Measurements from ENCODE around the gene NPS.

Gene NPS, protein sequence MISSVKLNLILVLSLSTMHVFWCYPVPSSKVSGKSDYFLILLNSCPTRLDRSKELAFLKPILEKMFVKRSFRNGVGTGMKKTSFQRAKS

DNA sequence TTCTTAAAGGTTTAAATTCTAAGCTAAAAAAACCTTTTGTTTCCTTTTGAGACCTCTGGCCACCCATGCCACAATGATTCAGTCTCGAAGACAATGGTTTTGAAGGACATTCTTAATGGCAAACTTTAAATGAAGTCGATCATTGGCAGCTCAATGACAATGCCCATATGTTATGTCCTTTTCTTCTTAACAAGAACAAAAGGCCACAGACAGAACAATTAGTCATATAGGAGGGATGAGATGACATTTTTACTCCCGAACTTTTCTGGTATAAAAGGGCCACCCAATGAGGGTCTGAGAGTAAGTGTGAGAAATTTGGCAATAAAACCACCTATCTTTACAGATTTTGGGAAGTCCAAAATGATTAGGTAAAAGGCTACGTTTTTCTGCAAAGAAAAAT lies at the start of gene NPS:
TSS of gene NPS (plus strand) at position 301 of the 400 bp plus-strand sequence. CDS start at position 361, 60 bp downstream.
- no peak for DNase-seq

DNA sequence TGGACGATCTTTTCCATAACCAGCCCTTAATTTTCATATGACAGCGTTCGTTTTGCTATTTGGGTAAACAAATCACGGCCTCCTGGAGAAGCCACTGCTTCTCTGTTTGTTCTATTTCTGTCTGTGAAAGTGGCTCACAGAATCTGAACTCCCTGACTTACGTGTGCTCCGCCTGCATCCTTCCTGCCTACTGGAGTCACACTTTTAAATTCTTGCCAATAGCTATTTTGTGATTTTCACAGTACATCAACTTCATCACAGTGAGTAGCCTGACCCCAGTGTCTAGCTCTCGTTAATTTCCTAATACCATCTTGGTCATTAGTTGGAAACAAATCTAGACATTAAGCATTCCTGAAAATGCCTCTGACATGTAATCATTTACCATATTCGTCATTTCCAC lies 49.0 kb upstream of the NPS start:
- DNase-seq = no peak

DNA sequence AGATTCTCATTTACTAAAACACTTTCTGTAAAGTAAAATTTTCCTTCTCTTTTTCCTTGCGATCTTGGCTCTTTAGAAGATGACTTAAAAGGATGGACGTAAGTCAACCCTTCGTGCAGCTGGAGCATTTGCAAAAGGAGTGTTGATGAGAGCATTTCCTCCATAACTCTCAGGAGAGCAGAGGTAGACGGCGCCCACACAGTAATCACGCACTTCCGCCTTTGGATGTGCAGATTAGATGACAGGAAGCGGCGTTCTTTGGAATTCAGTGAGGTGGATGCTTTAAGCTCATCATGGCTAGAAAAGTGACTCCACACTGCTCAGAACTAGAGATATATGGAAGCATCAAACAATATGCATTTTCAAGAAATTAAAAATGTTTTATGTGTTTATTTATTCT lies 43.0 kb upstream of the NPS start:
- no peak for DNase-seq

DNA sequence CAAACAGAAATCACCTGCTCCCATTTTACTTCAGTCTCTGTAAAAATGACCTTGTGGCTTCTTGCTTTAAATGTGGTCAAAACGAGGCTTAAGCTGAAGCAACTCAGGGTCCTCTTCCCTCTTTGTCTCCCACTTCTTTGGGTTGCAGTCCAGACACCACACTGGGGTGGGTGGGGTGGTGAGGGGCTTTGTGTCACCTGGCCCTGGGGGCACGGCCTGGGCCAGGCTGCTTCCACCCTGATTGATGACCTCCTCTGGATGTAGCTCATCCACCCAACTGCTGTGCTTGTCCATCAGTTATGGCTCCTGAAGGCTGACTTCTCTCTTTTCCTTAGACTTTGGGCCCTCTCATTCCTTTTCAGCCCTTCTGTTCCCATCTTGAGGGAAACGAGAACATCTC lies 26.8 kb upstream of the NPS start:
- DNase-seq = no peak

DNA sequence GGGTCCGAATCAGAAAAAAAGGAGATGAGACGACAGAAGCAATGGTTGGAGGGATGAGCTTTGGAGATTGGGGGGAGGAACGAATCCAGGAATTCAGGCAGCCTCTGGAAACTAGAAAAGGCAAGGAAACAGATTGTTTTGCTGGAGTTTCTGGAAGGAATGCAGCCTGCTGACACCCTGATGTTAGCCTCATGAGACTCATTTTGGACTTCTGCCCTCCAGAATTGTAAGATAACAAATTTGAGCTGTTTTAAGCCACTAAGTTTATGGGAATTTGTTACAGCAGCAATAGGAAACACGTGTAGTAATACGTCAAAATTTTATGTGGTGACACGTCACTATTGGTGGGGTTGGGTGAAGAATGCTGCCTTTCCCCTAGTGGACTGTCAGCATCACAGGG lies 25.6 kb upstream of the NPS start:
- DNase-seq = no peak

DNA sequence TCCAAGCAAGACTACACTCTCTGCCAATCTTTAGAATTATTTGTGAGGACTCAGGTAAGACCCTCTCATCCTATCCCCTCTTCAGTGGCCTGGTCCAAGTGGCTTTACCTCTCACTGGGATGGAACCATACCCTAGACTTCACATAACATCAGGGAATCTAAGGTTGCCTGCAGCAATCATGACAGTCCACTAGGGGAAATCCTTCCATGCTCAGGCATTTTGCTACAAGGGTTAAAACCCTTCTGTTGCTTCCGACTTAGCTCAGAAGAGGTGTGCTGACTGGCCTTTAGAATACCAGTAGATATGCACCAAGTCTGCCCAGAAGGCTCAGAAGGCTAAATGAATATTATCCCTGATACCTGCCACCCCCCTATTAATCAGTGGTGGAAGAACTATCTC lies 24.9 kb upstream of the NPS start:
- no peak for DNase-seq

DNA sequence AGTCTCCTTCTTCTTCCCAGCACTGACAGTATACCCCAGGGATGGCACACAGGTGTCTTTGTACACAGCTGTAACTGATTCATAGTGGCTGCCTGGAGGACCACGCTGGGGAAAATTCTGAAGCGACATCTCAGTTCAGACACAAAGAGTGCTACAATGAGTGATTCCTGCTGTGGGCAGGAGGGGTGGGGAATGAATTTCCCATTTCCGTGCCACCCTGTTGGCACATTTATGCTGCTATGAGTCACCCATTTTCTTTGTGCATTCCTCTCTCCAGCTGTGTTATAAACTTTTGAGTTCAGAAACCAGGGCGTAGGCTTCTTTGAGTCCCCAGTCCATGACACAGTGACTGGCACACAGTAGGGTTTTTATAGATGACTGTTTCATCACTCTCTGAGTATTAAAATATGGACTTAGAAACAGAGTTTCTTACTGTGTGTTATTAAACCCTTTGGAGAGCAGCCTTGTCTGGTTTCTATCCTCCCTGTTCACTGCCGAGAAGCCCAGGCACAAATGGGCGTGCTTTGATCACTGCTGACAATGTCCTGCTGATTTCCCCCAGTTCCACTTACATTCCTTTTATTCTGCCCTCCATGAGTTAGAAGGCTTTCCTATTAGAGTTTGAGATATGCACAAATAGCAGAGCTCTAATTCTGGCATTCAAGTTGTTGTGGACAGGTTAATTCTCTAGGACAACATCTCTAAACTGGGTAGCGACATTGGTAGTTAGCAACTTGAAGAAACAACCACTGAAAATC lies 24.0 kb upstream of the NPS start:
- DNase-seq = no peak

DNA sequence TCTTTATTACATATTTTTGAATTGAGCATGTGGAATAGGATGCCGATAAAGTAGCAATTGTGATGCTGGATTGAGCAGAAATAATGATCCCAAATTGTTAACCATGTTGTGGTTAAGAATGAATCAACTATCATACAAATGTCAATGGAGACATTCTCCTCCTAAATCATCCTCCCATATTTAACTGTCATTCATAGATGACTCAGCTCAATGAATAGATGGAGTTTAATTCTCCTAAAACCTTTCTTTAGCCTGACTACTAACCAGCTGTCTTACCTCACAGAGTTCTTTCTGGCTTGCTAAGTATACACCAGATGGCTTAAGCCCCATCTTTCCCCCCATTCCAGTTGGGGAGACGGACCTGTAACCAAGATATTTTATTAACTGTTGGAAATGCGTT lies 23.4 kb upstream of the NPS start:
- no peak for DNase-seq

DNA sequence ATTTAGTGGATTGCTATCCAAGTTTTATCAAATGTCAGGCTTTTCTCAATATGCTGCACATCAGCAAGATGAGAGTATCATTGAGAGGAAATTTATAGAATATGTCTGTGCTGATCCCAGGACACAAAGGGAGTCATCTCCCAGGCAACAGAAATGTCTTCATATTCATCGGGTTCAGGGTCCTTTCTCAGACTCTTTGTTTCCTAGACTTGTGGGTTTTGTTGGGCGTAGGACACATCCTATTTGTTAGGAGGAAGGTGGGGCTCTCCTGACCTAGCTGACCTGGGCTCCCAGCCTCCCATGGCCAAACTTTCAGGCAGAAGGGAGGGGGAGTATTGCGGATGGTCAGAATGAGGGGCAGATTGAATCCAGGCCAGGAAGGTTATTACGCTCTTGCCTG lies 22.9 kb upstream of the NPS start:
- no peak for DNase-seq

DNA sequence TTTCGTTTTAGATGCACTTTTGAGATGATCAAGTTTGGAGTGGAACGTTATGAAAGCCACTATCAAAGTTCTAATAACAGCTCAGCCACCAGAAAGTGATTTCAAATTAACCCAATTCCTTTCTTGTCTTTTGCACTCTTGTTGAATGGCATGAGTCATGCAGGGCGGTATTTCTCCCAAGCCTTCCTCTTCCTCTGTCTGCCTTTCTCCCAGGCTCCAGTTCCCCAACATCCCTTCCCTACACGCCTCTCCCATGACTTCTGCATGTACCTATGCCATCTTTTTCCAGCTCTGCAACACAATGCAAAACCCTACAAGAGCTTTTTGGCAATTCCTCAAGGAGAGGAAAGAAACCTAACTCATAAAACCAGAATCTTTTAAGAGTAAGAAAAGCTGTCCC lies 21.8 kb upstream of the NPS start:
- no peak for DNase-seq

DNA sequence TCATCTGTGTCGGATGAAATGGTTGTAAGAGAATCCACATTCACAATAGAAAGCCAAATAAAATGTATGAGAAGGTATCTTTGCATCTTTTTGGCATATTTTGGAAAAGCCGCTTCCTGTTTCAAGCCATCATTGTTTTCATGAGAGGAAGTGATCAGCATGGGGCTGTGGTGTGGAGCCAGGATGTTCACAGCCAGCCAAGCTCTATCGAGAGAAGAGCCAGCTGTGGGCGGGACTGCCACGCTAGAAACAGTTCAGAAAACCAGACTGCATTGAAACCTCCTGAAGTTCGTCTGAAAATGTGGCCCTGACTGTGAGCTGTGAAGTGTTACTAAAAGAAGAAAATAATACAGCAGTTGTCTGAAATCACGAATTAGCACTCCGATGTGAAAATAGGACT lies 21.2 kb upstream of the NPS start:
- DNase-seq = no peak

DNA sequence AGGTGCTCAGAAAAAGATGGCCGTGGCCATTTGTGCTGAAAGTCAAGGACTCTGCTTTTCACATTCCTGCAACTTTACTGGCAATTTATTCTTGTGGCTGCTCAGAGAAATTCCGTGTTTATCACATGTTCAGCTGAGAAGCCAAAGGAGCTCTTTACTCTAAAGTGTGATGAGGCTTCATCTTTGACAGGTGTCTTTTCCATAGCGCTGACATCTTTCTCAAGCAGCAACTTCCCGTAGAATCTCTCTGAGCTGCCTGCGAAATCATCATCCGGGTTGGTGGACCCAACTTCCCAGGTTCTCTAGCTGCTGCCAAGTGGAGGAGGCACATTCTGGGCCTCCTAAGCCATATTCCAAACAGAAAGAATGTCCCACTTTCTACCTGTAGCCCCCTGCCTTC lies 16.9 kb upstream of the NPS start:
- no peak for DNase-seq

DNA sequence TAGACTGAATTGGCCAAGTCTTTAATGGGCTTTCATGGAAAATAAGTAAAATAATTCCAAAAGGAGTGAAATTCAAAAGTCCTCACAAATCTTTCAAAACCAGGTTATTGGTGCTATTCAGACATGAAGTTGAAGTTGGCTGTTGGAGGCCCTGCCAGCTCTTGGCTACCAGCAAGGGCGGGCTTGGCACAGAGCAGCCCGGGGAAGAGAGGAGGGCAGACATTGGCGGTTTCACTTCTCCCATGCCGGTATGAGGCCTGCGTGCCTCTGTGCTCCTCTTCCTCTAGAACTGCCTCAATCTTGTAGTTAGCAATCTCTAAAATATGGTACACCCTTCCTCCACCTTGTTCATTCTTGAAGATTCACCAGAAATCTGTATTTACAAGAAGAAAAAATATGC lies 16.4 kb upstream of the NPS start:
- no peak for DNase-seq

DNA sequence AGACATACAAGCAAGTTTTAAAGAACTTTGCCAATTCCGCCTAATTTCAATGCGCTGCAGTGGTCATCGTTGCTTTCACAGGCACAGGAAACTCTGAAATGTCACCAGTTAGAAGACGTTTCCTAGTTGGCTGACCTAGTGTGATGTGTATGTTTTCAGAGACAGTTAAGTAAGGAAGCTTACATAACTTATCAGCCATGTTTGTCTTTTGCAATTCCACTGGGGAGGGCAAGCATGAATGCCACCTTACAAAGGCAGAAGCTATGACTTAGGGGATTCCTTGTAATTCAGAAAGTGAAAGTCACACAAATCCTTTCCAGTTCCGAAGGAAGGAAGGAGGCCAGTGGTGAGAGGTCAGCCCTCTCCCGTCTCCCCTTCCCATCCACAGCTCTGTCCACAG lies 15.0 kb upstream of the NPS start:
- no peak for DNase-seq

DNA sequence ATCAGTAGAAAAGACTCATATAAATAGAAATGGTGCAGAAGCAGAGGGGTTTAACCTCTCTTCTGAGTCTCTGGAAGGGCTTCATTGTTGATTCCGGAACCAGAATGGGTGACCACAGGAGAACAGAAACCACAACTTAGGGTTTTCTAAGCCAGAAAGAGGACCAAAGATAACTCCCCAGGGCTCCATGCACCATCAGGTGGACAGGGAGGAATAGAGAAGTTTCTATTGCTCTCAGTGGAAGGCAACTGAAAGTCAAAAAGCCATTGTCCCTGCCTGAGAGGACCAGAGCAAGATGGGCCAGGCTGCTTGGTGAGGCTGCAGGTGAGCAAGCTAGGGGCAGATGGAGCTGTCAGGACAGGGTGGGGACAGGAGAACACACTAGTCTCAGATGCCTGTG lies 14.6 kb upstream of the NPS start:
- no peak for DNase-seq

DNA sequence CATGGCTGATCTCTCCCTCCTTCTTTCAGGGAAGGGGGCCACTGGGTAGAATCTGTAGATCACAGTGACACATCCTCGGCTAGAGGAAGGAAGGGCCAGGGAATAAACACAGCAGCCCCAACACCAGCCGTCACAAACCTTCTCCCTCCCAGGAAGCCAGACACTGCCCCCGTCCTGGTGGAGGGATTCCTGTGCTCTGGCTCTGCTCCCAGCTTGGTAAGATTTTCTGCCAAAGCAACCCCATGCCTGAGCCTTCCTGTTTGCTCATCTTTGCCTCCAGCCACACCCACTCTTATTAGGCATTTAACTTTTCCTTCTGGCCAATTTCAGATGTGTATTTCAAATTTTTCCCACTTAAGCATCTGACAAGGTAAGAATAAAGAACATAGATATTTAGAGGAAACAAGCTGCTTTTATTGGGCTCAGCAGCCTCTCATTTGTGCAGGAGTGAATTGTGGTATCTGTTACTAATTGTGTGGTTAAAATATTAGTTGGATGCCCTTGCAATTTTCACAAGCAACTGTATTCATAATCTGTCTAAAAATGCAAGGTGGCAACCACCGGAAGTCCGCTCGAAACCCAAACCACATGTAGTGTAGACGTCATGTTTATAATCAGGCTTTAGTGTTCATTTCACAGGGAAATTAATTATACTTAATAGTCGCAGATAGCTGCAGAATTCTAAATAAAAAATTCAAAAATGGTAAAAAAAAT lies 13.2 kb upstream of the NPS start:
- DNase-seq = no peak

DNA sequence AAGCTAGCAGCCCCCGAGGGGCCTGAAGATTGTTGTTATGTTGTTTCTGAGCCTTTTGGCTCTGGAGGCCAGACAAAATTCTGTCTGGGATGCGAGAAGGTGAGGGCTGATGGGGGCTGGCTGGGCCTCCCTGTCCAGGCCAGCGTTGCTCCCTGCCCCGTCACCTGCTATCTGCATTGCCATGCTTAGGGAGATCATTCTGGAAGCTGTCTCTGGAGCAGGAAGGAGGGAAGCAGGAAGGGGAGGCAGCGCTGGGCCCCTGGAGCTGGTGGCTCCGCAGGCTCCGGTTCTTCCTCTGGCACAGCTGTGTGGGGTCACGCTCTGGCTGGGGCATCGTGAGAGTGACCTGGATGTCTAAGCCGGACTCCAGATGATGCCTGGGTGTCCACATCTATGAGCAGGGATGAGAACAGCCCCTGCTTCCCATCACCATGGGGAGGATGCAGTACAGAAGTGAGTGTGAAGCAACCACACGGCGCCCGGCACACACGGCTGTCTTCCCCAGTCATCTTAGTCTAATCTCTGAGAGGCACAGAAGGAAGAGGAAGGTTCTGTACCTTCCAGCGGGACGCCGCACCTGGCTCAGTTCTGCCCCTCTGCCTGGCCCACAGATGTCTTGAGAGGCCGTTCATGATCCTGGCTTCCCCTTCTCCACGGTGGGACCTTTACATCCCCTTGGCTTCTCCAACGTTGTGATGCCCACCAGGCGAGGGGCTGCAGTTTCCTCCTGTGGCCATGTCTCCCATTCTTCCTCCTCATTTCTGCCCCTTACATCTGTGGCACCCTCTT lies 11.9 kb upstream of the NPS start:
- DNase-seq = no peak

DNA sequence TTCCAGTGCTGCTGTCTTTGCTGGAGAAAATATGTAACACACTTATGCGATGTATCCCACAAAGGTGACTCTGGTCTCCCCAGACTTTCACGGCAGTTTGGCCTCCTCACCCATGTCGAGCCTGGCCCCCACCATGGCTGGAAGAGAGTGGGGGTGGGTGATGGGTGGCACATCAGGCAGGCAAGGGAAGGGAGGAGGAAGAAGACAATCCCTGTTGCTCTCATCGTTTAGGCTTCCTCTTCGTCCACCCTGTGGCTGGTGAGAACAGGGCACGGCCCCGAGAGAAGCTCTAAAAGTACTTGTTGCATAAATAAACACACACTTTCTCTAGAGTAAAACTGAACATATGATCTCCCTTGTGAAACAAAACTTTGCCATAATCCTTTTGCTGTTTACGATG lies 11.2 kb upstream of the NPS start:
- DNase-seq = no peak

DNA sequence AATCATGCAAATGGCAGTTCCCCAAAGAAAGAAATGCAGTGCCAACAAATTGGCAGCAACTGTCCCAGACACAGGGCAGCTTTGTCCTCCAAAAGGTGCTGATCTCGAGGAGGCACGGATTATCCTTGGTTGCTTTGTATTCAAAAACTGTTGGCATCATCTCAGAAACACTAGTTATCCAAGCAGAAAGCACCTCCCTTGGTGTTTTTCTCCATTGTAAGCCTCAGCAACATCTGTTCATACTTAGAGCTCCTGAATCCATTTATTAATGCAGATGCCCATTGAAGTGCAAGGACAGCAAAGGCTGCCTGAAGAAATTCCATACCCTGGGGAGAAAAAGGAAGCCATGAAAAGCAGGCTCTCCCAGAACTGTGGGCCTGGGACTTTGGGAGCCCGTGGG lies 1.1 kb upstream of the NPS start:
- no peak for DNase-seq

DNA sequence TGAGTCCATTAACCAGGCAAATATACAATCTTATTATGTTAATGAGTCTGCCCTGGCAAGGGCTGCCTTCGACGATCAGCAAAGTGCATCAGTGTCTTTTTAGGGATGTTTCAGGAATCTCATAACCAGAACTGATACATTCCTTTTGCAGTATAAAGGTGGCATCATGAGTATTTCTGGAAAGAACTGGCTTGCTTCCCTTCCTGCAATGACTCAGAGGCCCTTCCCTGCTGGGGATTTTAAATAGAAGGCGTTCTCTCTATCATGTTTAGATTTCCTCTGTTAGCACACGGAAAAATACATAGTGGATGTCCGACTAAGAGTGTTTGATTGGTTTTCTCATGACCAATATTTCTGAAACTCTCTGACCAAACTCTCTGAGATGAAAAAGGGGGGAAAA lies 1.8 kb downstream of the NPS start:
- DNase-seq = no peak

DNA sequence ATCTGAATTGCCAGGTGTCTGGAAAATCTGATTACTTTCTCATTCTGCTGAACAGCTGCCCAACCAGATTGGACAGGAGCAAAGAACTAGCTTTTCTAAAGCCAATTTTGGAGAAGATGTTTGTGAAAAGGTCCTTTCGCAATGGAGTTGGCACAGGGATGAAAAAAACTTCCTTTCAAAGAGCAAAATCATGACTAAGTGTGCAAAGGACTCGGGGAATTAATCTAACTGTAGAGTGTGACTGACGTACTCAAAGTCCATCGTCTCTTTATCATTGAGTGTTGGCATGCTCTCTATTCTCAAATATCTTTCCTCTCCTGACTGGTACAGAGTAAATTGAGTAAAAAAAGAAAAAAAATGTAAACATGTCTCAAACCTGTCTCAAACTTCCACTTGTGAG lies 3.3 kb downstream of the NPS start:
- no peak for DNase-seq

DNA sequence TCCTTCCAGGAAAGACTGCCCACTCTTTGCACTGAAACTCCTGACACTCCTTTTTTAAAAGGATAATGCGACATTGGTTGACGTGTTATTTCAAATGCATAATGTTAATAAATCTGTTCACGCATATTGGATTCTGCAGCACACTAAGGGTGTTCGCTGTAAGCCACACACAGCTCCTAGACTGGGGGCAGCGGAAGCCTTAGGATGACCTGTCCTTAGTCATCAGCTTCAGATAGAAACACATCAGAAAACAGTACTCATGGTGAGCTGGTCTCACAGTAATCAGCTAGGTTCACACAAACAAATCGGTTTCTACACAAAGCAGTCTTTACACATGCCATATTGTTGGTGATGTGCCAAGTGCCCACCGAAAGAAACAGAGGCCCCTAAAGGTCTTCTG lies 4.3 kb downstream of the NPS start:
- no peak for DNase-seq

DNA sequence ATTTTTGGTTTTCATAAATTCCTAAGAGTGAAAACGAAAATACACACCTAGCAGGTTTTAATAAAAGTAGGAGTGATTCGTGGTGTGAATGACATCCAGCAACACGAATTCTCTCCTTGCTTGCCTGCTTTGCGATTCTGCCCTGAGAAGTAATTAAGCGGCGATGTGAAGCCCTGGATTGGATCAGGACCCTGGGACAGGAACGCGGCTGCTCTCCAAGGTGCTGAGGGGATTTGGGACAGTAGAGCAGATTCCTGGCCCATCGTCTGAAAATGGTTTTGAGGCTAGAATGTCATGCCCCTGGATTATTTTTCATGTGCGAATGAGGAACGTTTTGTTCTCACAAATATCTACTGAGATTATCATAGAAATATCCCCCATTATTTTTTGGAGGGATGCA lies 7.8 kb downstream of the NPS start:
- DNase-seq = no peak

DNA sequence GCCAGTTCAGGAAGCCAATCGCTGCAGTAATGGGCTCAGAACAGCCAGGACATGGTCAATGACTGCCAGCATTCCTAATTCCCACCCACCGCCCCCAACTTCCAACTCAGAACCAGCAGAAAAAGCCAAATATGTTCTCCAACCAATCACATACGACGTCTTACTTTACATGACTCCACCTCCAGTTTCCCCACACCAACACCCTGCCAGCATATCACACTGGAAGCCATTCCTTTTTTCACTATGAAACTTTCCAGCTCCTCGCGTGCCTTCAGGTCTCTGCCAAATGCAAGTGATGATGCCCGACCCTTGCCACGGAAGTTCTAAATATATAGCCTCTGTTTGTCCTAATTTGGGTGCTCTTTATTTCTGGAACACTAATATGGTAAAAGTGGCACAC lies 12.5 kb downstream of the NPS start:
- no peak for DNase-seq
